HL-60 (cell line): ENCODE measurements around the gene GAREM1.

Experiments used
- DNase-seq, 2 experiments: peaks; one replicate each; pipeline ENCODE4 v3.0.0-alpha.2; 2010 to 2020; ENCODE audit warnings: low read depth in 1 of 2, low spot score in 1 of 2
- H3K27ac ChIP-seq: fragments of 250-450 bp; sonication (Bioruptor Pico); replicated peaks from 2 replicates; pipeline ENCODE4 v1.5.1; 2020; ENCODE audit warnings: mild to moderate bottlenecking, moderate library complexity
- H3K27me3 ChIP-seq: fragments of 250-450 bp; sonication (Bioruptor Pico); 2 replicates; pipeline ENCODE4 v1.5.1; 2021; ENCODE audit warnings: mild to moderate bottlenecking, moderate library complexity; ENCODE audit not compliant: insufficient read depth, poor library complexity, severe bottlenecking
- H3K4me3 ChIP-seq: replicated peaks from 2 replicates; pipeline ENCODE4 v1.5.1; 2011; ENCODE audit warnings: mild to moderate bottlenecking, control low read depth, low read length; ENCODE audit not compliant: insufficient read depth
- CTCF ChIP-seq: IDR thresholded peaks from one replicate; pipeline ENCODE4 v1.5.1; 2011; ENCODE audit warnings: low read length, control low read depth, inconsistent platforms; ENCODE audit not compliant: insufficient read depth
- GABPA ChIP-seq: IDR thresholded peaks from 2 replicates; pipeline ENCODE4 v1.6.1; 2012; ENCODE audit warnings: low read depth
- POLR2AphosphoS5 ChIP-seq: IDR thresholded peaks from 2 replicates; pipeline ENCODE4 v1.6.1; 2012; ENCODE audit warnings: low read depth
- SPI1 ChIP-seq: IDR thresholded peaks from 2 replicates; pipeline ENCODE4 v1.6.1; 2012; ENCODE audit warnings: low read depth, mild to moderate bottlenecking, borderline replicate concordance
- TF ChIP-seq, protein P1 (sequence below): IDR thresholded peaks from 2 replicates; pipeline ENCODE4 v1.6.1; 2012; ENCODE audit warnings: low read depth; ENCODE audit not compliant: insufficient replicate concordance

The GAREM1 gene

DNA sequence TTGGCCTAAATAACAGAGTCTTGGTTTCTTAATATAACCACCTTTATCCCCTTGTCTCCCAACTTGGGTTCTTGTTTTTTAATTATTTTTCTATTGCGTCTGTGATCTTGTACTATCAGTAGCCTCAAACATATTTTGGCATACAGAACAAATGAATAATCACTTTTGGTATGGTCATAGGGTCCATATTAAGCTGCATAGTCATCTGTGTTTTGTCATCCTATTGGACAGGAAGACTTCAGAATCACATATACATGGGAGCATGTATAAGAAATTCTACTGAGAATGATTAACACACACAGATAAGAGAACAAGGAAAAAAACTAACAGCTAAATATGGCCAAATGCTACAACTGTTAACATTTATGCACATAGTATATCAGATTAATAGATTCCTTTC lies 154.8 kb downstream of the GAREM1 start:
- TF ChIP-seq, protein P1, sequence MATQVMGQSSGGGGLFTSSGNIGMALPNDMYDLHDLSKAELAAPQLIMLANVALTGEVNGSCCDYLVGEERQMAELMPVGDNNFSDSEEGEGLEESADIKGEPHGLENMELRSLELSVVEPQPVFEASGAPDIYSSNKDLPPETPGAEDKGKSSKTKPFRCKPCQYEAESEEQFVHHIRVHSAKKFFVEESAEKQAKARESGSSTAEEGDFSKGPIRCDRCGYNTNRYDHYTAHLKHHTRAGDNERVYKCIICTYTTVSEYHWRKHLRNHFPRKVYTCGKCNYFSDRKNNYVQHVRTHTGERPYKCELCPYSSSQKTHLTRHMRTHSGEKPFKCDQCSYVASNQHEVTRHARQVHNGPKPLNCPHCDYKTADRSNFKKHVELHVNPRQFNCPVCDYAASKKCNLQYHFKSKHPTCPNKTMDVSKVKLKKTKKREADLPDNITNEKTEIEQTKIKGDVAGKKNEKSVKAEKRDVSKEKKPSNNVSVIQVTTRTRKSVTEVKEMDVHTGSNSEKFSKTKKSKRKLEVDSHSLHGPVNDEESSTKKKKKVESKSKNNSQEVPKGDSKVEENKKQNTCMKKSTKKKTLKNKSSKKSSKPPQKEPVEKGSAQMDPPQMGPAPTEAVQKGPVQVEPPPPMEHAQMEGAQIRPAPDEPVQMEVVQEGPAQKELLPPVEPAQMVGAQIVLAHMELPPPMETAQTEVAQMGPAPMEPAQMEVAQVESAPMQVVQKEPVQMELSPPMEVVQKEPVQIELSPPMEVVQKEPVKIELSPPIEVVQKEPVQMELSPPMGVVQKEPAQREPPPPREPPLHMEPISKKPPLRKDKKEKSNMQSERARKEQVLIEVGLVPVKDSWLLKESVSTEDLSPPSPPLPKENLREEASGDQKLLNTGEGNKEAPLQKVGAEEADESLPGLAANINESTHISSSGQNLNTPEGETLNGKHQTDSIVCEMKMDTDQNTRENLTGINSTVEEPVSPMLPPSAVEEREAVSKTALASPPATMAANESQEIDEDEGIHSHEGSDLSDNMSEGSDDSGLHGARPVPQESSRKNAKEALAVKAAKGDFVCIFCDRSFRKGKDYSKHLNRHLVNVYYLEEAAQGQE = no peak
- TF ChIP-seq CTCF = no peak
- TF ChIP-seq GABPA = no peak
- TF ChIP-seq SPI1 = no peak
- no peak for TF ChIP-seq POLR2AphosphoS5
- H3K27ac ChIP-seq = no peak overlapping the region

GRCh38 chr18:32310774-32311173 lies 159.9 kb downstream of the GAREM1 start:
- Histone ChIP-seq H3K4me3 (no peak overlapping the region), H3K27me3 (no peaks in the 10 kb centered on the region), H3K27ac (no peak overlapping the region)
- DNase-seq = no peak
- TF ChIP-seq GABPA (no peak), CTCF (no peak), POLR2AphosphoS5 (no peak), SPI1 (no peak)
- TF ChIP-seq, protein P1 = no peak

More for the DNA sequence above, 154.8 kb downstream of the GAREM1 start:
- DNase-seq = no peak
- no peak overlapping the region for H3K4me3 ChIP-seq
- no peaks in the 10 kb centered on the region for H3K27me3 ChIP-seq

GRCh38 chr18:32310101-32310500 lies 160.6 kb downstream of the GAREM1 start:
- no peak for DNase-seq
- H3K27ac ChIP-seq = no peak overlapping the region
- TF ChIP-seq CTCF = no peak
- TF ChIP-seq GABPA = no peak
- TF ChIP-seq POLR2AphosphoS5 = no peak
- TF ChIP-seq SPI1 = no peak
- TF ChIP-seq, protein P1 = no peak
- H3K27me3 ChIP-seq = no peaks in the 10 kb centered on the region
- H3K4me3 ChIP-seq = no peak overlapping the region
